HG03025 (cell line): ENCODE results near the gene EDC3.

Source experiments
- ATAC-seq: cut with Tn5 transposase; IDR thresholded peaks from one replicate; pipeline ENCODE4 v1.9.1; 2021; ENCODE audit warnings: mild to moderate bottlenecking, moderate library complexity; ENCODE audit not compliant: unreplicated experiment, low FRiP score

The EDC3 gene

DNA sequence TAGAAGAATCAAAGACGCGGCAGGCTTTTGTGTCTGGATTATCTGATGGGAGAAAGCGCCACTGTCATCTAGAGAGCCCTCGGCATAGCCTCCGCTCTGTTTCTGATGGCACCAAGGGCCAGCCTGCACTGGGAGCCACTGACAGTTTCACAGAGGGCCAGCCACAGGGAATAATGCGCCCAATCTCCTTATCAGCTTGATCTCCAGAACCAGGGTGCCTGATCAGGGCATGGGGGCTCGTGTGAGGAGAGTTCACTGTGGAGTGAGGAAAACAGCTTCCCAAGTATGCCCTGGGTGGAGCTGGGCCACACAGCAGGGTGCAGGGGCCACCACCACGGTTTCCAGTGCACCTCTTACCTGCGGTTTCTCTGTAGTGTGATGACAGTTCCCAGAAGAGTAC lies 110.0 kb downstream of the EDC3 start:
- no peak for ATAC-seq

DNA sequence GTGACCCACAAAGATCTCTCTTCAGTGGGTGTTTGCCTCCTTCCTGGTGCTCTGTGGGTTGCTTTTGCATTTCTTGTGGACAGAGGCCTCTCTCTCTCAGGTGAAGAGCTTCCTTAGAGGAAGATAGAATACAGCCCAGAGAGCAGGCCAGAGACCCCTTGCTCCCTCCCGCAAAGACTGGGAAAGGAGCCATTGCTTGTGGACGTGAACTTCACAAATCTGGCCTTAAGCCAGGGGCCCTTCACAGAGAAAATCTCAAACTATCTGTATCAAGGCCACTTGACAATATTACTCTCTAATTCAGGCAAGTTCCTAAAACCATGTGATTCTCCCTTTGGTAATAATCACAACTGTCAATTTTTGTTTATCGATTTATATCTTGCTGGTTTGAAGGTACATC lies 110.6 kb downstream of the EDC3 start:
- no peak for ATAC-seq

DNA sequence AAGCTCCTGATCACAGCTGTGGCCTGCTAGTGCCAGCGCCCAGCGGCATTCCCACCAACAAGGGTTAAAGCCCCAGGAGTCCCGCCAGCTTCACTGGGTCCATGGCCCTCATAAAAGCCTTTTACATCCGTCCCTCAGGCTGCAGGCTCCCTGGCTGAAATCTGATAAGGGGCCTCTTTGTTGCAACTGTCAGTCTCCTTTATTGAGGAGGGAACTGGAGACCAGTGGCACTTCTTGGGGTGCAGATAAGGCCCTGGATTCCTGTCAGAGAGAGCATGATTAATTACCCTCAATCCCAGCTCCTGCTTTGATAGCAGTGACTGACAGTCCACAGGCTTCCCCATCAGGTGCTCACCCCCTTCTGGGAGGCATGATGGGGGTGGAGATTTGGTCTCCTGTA lies 111.0 kb downstream of the EDC3 start:
- no peak for ATAC-seq

GRCh38 chr15:74584204-74584603 lies 111.6 kb downstream of the EDC3 start:
- no peak for ATAC-seq
